HepG2 (cell line): ENCODE results near the gene MSS51. TPM values are rescaled to one million over a fixed set of nuclear protein-coding genes. Genes with fewer than 3 reads are reported as not detected.

ENCODE experiments used
- ATAC-seq: fragments of 200-7000 bp; cut with Tn5 transposase; 3 replicates; pipeline ENCODE4 v1.9.1; 2020; ENCODE audit warnings: mild to moderate bottlenecking, moderate library complexity
- BruUV-seq: library from RNA; stranded (reverse); fragments of 400-500 nt; replicated peaks from 2 replicates; lab custom pipeline; 2021; lab: Mats Ljungman, UMichigan
- CTCF ChIA-PET: fragments of 300-600 bp; formaldehyde crosslinking; extraction: SDS; loops from one replicate; lab custom pipeline; 2021; ENCODE audit warnings: low total read pairs, inconsistent platforms, low intra/inter-chr PET ratio; lab: Yijun Ruan, JAX
- POLR2A ChIA-PET: fragments of 350-600 bp; sonication (Branson Sonifier 250); formaldehyde crosslinking; loops from one replicate; lab custom pipeline; 2020; ENCODE audit warnings: antibody characterized with exemption, inconsistent platforms; lab: Yijun Ruan, JAX
- DNase-seq: peaks from one replicate; pipeline ENCODE4 v3.0.0-alpha.2; 2015; ENCODE audit warnings: low spot score
- FAIRE-seq: peaks from 3 replicates; lab custom pipeline; 2011; peaks lifted over from hg19 to GRCh38; lab: Jason Lieb, UNC
- H2AFZ ChIP-seq: one replicate; pipeline ENCODE4 v1.6.1; 2011; ENCODE audit warnings: low read length, inconsistent platforms
- H3K27ac ChIP-seq: fragments of 300-600 bp; 3 replicates; pipeline ENCODE4 v1.8.0; 2011; ENCODE audit warnings: mixed run types, mild to moderate bottlenecking, mixed read lengths, low read length, inconsistent platforms; ENCODE audit not compliant: insufficient read depth; ENCODE audit errors: extremely low read length
- H3K27me3 ChIP-seq, 2 experiments: fragments of 200-600 bp in 1 of 2; 2 replicates in 1 of 2; 3 replicates in 1 of 2; pipeline versions ENCODE4 v1.6.0 to v1.8.0; 2011; ENCODE audit warnings: low read length in 2 of 2, mild to moderate bottlenecking in 2 of 2, moderate library complexity in 2 of 2, inconsistent platforms in 1 of 2; ENCODE audit not compliant: insufficient read depth in 2 of 2, control insufficient read depth in 1 of 2
- H3K36me3 ChIP-seq, 2 experiments: fragments of 200-600 bp in 1 of 2; replicated peaks in 1 of 2; 2 replicates in 1 of 2; 3 replicates in 1 of 2; pipeline versions ENCODE4 v1.5.1 to v1.8.0; 2011; ENCODE audit warnings: low read length in 2 of 2, inconsistent platforms in 1 of 2; ENCODE audit not compliant: insufficient read depth in 2 of 2, control insufficient read depth in 1 of 2
- H3K4me1 ChIP-seq: 2 replicates; pipeline ENCODE4 v1.5.1; 2012; ENCODE audit warnings: low read length, inconsistent platforms; ENCODE audit not compliant: insufficient read depth
- H3K4me2 ChIP-seq: 2 replicates; pipeline ENCODE4 v1.6.0; 2011; ENCODE audit warnings: low read depth, low read length, inconsistent platforms
- H3K4me3 ChIP-seq, 3 experiments: fragments of 200-600 bp in 1 of 3; sonication (generic), shearing (Covaris generic) in 1 of 3; replicated peaks in 1 of 3; 2 replicates each; pipeline ENCODE4 v1.5.1; 2011 to 2016; ENCODE audit warnings: low read length in 3 of 3, inconsistent platforms in 2 of 3, low read depth in 2 of 3, mild to moderate bottlenecking in 2 of 3, control low read depth in 1 of 3, mixed read lengths in 1 of 3; ENCODE audit not compliant: insufficient read depth in 1 of 3
- H3K79me2 ChIP-seq: one replicate; pipeline ENCODE4 v1.6.1; 2011; ENCODE audit warnings: low read length, inconsistent platforms; ENCODE audit not compliant: insufficient read depth
- H3K9ac ChIP-seq: 2 replicates; pipeline ENCODE4 v1.6.0; 2011; ENCODE audit warnings: mild to moderate bottlenecking, low read depth, low read length, inconsistent platforms; ENCODE audit not compliant: insufficient read depth
- H3K9me3 ChIP-seq: 2 replicates; pipeline ENCODE4 v1.5.1; 2012; ENCODE audit warnings: mild to moderate bottlenecking, low read length
- H4K20me1 ChIP-seq: 2 replicates; pipeline ENCODE4 v1.6.0; 2011; ENCODE audit warnings: inconsistent platforms, mild to moderate bottlenecking, low read length, moderate library complexity; ENCODE audit not compliant: insufficient read depth
- CREB1 ChIP-seq, 2 experiments: fragments of 450-650 bp in 1 of 2; IDR thresholded peaks; 2 replicates each; pipeline ENCODE4 v1.6.1; 2016 to 2017; ENCODE audit warnings: control low read depth in 1 of 2, mild to moderate bottlenecking in 1 of 2, missing compliant biosample characterization in 1 of 2, missing genetic modification characterization in 1 of 2
- NFIB ChIP-seq: sonication (generic); formaldehyde crosslinking; IDR thresholded peaks from 2 replicates; pipeline ENCODE4 v1.9.0; 2021; ENCODE audit warnings: missing genetic modification reagents, mild to moderate bottlenecking, borderline replicate concordance
- PBX3 ChIP-seq: sonication (generic); formaldehyde crosslinking; IDR thresholded peaks from 2 replicates; pipeline ENCODE4 v1.8.1; 2023; ENCODE audit warnings: missing genetic modification reagents, inconsistent platforms, borderline replicate concordance
- SRSF1 ChIP-seq: fragments of 200-400 bp; formaldehyde crosslinking; optimal IDR thresholded peaks from 2 replicates; pipeline ENCODE3; 2017; ENCODE audit warnings: mild to moderate bottlenecking, low read depth, low read length, moderate library complexity
- YEATS2 ChIP-seq: sonication (generic); formaldehyde crosslinking; IDR thresholded peaks from 2 replicates; pipeline ENCODE4 v1.4.0; 2020; ENCODE audit warnings: missing genetic modification reagents, borderline replicate concordance
- ZEB1 ChIP-seq: IDR thresholded peaks from 2 replicates; pipeline ENCODE4 v1.6.1; 2012; ENCODE audit warnings: mild to moderate bottlenecking, low read depth, inconsistent platforms; ENCODE audit not compliant: insufficient replicate concordance
- ZFP37 ChIP-seq: sonication (generic); formaldehyde crosslinking; IDR thresholded peaks from 2 replicates; pipeline ENCODE4 v1.4.0; 2020; ENCODE audit warnings: missing genetic modification reagents, borderline replicate concordance
- ZNF143 ChIP-seq: sonication (generic); formaldehyde crosslinking; IDR thresholded peaks from 2 replicates; pipeline ENCODE4 v1.4.0; 2020; ENCODE audit warnings: missing genetic modification reagents
- ZNF232 ChIP-seq: sonication (generic); formaldehyde crosslinking; IDR thresholded peaks from 2 replicates; pipeline ENCODE4 v1.4.0; 2020; ENCODE audit warnings: missing genetic modification reagents, borderline replicate concordance
- ZNF280D ChIP-seq: sonication (generic); formaldehyde crosslinking; IDR thresholded peaks from 2 replicates; pipeline ENCODE4 v1.5.1; 2020; ENCODE audit warnings: mild to moderate bottlenecking, missing genetic modification reagents
- ZNF770 ChIP-seq: sonication (generic); formaldehyde crosslinking; IDR thresholded peaks from 2 replicates; pipeline ENCODE4 v1.5.0; 2020; ENCODE audit warnings: mild to moderate bottlenecking, missing genetic modification reagents
- ZNF816 ChIP-seq: sonication (generic); formaldehyde crosslinking; IDR thresholded peaks from 2 replicates; pipeline ENCODE4 v1.8.0; 2022; ENCODE audit warnings: missing genetic modification reagents, mild to moderate bottlenecking, borderline replicate concordance
- WGBS: methylation state at CpG from one replicate; pipeline ENCODE4 v1.1.6; 2017; ENCODE audit warnings: low lambda C conversion rate; 5-methylcytosine and 5-hydroxymethylcytosine counted together
- in situ Hi-C: cut with HindIII; loops from 2 replicates; pipeline ENCODE4 v1.10.0; 2017; ENCODE audit warnings: low pct_unique_long_range_greater_than_20kb; ENCODE audit not compliant: extremely low pct_ligation_motif_present
- intact Hi-C: fragments of 100-400 bp; cut with micrococcal nuclease; formaldehyde crosslinking; loops from one replicate; pipeline ENCODE4 v1.10.0; 2022; ENCODE audit not compliant: unreplicated experiment
- polyA plus RNA-seq, 8 experiments: library from polyadenylated mRNA; depleted of rRNA in 3 of 8; stranded (reverse) in 7 of 8; unstranded in 1 of 8; fragments of >200 nt; fragmentation: Illumina TruSeq in 4 of 8; extraction: Trizol in 4 of 8; gene quantifications; 2 replicates each; pipeline versions ENCODE4 v1.2.1 to v1.2.3, GENCODE V29; 2011 to 2016; ENCODE audit warnings: low read depth in 4 of 8, missing spikeins in 1 of 8, mixed read lengths in 1 of 8; ENCODE audit not compliant: insufficient read depth in 1 of 8
- total RNA-seq, 5 experiments: library from RNA; depleted of rRNA; stranded (reverse); fragments of >200 nt; fragmentation: Illumina TruSeq; extraction: Trizol; gene quantifications; 2 replicates each; pipeline ENCODE4 v1.2.3, GENCODE V29; 2016; ENCODE audit warnings: low read depth in 1 of 5

The MSS51 gene
- total and polyA plus RNA-seq, 2 of the 13 experiments (the other 11 are each of a cell fraction or from before 2014, with no cell fraction given) = 0.91 to 2.4 TPM

GRCh38 chr10:73414230-73414945 is 19.0 kb downstream of the MSS51 start:
- Histone ChIP-seq H3K27ac (peak overlapping the region; percentile 99), H3K9me3 (no peaks in the 10 kb centered on the region), H2AFZ (peak overlapping the region; percentile 67), H4K20me1 (0 out of 2 replicates have a peak, but pooled peaks cover 4% of the 10 kb centered on the region), H3K4me2 (peak overlapping the region; percentile 79), H3K9ac (peak overlapping the region; percentile 98), H3K4me3 (peak overlapping the region; percentile 64 to 100 (median 89)), H3K79me2 (peaks cover 35% of the 10 kb centered on the region), H3K36me3 (no peaks in the 10 kb centered on the region), H3K27me3 (no peaks in the 10 kb centered on the region; a peak in 1 of 5 replicates), H3K4me1 (peaks cover 65% of the 10 kb centered on the region)
- no TSS peak for BruUV-seq
- intact Hi-C loops (loop anchor here (2.0 to 5.0 kb wide), 3 partner anchors 82 to 228 kb away; partner anchors contain the start of genes MYOZ1 and PPP3CB), in situ Hi-C loops (no loop called here)
- FAIRE-seq (no peak), ATAC-seq (no peak; the same call in 2 of the 3 replicates), DNase-seq (no peak)
- ChIA-PET POLR2A (interaction anchor here (2.1 kb wide), 1 partner anchor 162 kb away, joined by 8 read pairs; the partner anchor contains the start of gene MRPS16), CTCF (no interaction called here)
- WGBS = 2% methylated on average over 13 of the region's 17 CpGs
- peak; percentile 18 for TF ChIP-seq SRSF1
- TF ChIP-seq ZNF143 (CRISPR knock-in tag) = 0 out of 2 replicates have a peak, but pooled peaks have one; percentile 0
- no peak for TF ChIP-seq NFIB (CRISPR knock-in tag)
- TF ChIP-seq ZNF280D (CRISPR knock-in tag) = 0 out of 2 replicates have a peak, but pooled peaks have one; percentile 0
- no peak for TF ChIP-seq CREB1 (IDR thresholded peaks at IDR 0.05)
- TF ChIP-seq CREB1 (CRISPR knock-in tag; IDR thresholded peaks at IDR 0.05) = peak; percentile 11; the same call in 1 of the 2 replicates
- peak; percentile 11 for TF ChIP-seq ZEB1
- 0 out of 2 replicates have a peak, but pooled peaks have one; percentile 6 for TF ChIP-seq ZNF232
- no peak for TF ChIP-seq YEATS2 (CRISPR knock-in tag)
- 0 out of 2 replicates have a peak, but pooled peaks have one; percentile 65 for TF ChIP-seq ZNF816 (CRISPR knock-in tag)
- TF ChIP-seq ZNF770 = peak; percentile 87; the same call in 1 of the 2 replicates
- 0 out of 2 replicates have a peak, but pooled peaks have one; percentile 12 for TF ChIP-seq ZFP37 (CRISPR knock-in tag)
- TF ChIP-seq PBX3 (CRISPR knock-in tag) = peak; percentile 0; the same call in 1 of the 2 replicates
